ENCODE measurements around the gene CAPZA2. TPM values are rescaled to one million over a fixed set of nuclear protein-coding genes. Genes with fewer than 3 reads are reported as not detected.
A peak's percentile ranks its signal among the peaks of the same experiment; 100 is the strongest.

CAPZA2 gene
- total and polyA plus RNA-seq, 9 of the 15 experiments (the other 6 are each of a cell fraction or from before 2014, with no cell fraction given), result 67.0 to 524 (median 176) TPM

GRCh38 chr7:116862234-116862950 lies at the start of gene CAPZA2 (continued):
- peak; percentile 88 to 98 for TF ChIP-seq E2F6 (IDR thresholded peaks at IDR 0.05; ENCODE audit: borderline replicate concordance in 1 of 2, extremely low read depth in 1 of 2, insufficient read depth in 1 of 2, insufficient read length in 1 of 2, low read depth in 1 of 2, low read length in 1 of 2, poor library complexity in 1 of 2, severe bottlenecking in 1 of 2)
- TF ChIP-seq HDAC1 (IDR thresholded peaks at IDR 0.05), result peak in 1 of 2 experiments; percentile 60; a peak in 2 of 4 replicates
- no peak for TF ChIP-seq MCM2 (IDR thresholded peaks at IDR 0.05; ENCODE audit: low read depth)
- TF ChIP-seq, protein P1, sequence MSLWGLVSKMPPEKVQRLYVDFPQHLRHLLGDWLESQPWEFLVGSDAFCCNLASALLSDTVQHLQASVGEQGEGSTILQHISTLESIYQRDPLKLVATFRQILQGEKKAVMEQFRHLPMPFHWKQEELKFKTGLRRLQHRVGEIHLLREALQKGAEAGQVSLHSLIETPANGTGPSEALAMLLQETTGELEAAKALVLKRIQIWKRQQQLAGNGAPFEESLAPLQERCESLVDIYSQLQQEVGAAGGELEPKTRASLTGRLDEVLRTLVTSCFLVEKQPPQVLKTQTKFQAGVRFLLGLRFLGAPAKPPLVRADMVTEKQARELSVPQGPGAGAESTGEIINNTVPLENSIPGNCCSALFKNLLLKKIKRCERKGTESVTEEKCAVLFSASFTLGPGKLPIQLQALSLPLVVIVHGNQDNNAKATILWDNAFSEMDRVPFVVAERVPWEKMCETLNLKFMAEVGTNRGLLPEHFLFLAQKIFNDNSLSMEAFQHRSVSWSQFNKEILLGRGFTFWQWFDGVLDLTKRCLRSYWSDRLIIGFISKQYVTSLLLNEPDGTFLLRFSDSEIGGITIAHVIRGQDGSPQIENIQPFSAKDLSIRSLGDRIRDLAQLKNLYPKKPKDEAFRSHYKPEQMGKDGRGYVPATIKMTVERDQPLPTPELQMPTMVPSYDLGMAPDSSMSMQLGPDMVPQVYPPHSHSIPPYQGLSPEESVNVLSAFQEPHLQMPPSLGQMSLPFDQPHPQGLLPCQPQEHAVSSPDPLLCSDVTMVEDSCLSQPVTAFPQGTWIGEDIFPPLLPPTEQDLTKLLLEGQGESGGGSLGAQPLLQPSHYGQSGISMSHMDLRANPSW (CRISPR knock-in tag; IDR thresholded peaks at IDR 0.05), result peak; percentile 94; the same call in 1 of the 2 replicates
- no peak for TF ChIP-seq ZFPM2 (CRISPR knock-in tag; IDR thresholded peaks at IDR 0.05)
- peak; percentile 65; the same call in 1 of the 2 replicates for TF ChIP-seq HCFC1 (IDR thresholded peaks at IDR 0.05; ENCODE audit: low read depth, low read length)
- TF ChIP-seq ERF (CRISPR knock-in tag; IDR thresholded peaks at IDR 0.05), result peak; percentile 91
- no peak for TF ChIP-seq ZNF518B (CRISPR knock-in tag; IDR thresholded peaks at IDR 0.05)
- no peak for TF ChIP-seq TCF7L2 (IDR thresholded peaks at IDR 0.05; ENCODE audit: low read depth, low read length)
- TF ChIP-seq, protein P2, sequence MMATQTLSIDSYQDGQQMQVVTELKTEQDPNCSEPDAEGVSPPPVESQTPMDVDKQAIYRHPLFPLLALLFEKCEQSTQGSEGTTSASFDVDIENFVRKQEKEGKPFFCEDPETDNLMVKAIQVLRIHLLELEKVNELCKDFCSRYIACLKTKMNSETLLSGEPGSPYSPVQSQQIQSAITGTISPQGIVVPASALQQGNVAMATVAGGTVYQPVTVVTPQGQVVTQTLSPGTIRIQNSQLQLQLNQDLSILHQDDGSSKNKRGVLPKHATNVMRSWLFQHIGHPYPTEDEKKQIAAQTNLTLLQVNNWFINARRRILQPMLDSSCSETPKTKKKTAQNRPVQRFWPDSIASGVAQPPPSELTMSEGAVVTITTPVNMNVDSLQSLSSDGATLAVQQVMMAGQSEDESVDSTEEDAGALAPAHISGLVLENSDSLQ (IDR thresholded peaks at IDR 0.05), result peak; percentile 88
- no peak for TF ChIP-seq COPS2 (conservative IDR thresholded peaks at IDR 0.05)
- TF ChIP-seq, protein P3, sequence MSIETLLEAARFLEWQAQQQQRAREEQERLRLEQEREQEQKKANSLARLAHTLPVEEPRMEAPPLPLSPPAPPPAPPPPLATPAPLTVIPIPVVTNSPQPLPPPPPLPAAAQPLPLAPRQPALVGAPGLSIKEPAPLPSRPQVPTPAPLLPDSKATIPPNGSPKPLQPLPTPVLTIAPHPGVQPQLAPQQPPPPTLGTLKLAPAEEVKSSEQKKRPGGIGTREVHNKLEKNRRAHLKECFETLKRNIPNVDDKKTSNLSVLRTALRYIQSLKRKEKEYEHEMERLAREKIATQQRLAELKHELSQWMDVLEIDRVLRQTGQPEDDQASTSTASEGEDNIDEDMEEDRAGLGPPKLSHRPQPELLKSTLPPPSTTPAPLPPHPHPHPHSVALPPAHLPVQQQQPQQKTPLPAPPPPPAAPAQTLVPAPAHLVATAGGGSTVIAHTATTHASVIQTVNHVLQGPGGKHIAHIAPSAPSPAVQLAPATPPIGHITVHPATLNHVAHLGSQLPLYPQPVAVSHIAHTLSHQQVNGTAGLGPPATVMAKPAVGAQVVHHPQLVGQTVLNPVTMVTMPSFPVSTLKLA (conservative IDR thresholded peaks at IDR 0.05), result peak; percentile 35 to 63; a peak in 3 of 4 replicates
- no peak for TF ChIP-seq HMBOX1 (IDR thresholded peaks at IDR 0.05)

Data from K562 (cell line).